G401.6 (cell line): ENCODE data around the gene MTMR3.

ENCODE experiments used
- FAIRE-seq: peaks from 2 replicates; lab custom pipeline; 2012; peaks lifted over from hg19 to GRCh38; lab: Jason Lieb, UNC

The MTMR3 gene

GRCh38 chr22:30028731-30029130, 145.8 kb downstream of the MTMR3 start:
- FAIRE-seq: no peak

GRCh38 chr22:30029512-30029911, 146.5 kb downstream of the MTMR3 start:
- no peak for FAIRE-seq

- no peak for FAIRE-seq
Observed at GRCh38 chr22:30030329-30030728, 147.4 kb downstream of the MTMR3 start.

GRCh38 chr22:30031328-30031727, 148.4 kb downstream of the MTMR3 start:
- FAIRE-seq: no peak

GRCh38 chr22:30031764-30032455, 148.9 kb downstream of the MTMR3 start:
- FAIRE-seq: no peak

GRCh38 chr22:30033137-30033536, 150.2 kb downstream of the MTMR3 start:
- FAIRE-seq: no peak

GRCh38 chr22:30033901-30034300, 150.9 kb downstream of the MTMR3 start:
- no peak for FAIRE-seq

GRCh38 chr22:30036656-30037055, 153.7 kb downstream of the MTMR3 start:
- FAIRE-seq: no peak

GRCh38 chr22:30038219-30038618, 155.2 kb downstream of the MTMR3 start:
- FAIRE-seq: no peak

GRCh38 chr22:30040499-30041260, 157.7 kb downstream of the MTMR3 start:
- no peak for FAIRE-seq

- FAIRE-seq: no peak
Observed at GRCh38 chr22:30041475-30041874, 158.5 kb downstream of the MTMR3 start.

- no peak for FAIRE-seq
Observed at GRCh38 chr22:30041881-30042280, 158.9 kb downstream of the MTMR3 start.

- FAIRE-seq: no peak
Observed at GRCh38 chr22:30043161-30043560, 160.2 kb downstream of the MTMR3 start.

- no peak for FAIRE-seq
Observed at GRCh38 chr22:30044369-30044768, 161.4 kb downstream of the MTMR3 start.

- FAIRE-seq: no peak
Observed at GRCh38 chr22:30044881-30045493, 162.0 kb downstream of the MTMR3 start.

GRCh38 chr22:30045494-30045887, 162.5 kb downstream of the MTMR3 start:
- no peak for FAIRE-seq

- FAIRE-seq: no peak
Observed at GRCh38 chr22:30045901-30046715, 163.1 kb downstream of the MTMR3 start.

GRCh38 chr22:30046716-30047363, 163.9 kb downstream of the MTMR3 start:
- no peak for FAIRE-seq

- FAIRE-seq: no peak
Observed at GRCh38 chr22:30047364-30047738, 164.4 kb downstream of the MTMR3 start.

GRCh38 chr22:30048681-30049080, 165.7 kb downstream of the MTMR3 start:
- FAIRE-seq: no peak

GRCh38 chr22:30054067-30054763, 171.2 kb downstream of the MTMR3 start:
- FAIRE-seq: no peak

GRCh38 chr22:30054764-30055069, 171.7 kb downstream of the MTMR3 start:
- no peak for FAIRE-seq
